ENCODE results near the gene CIC.

The CIC gene

GRCh38 chr19:42301646-42302203 is 32.7 kb downstream of the CIC start, which contains the start of gene PRR19:
Gene PRR19, plus strand, starts transcription at chr19:42302132. Its CDS starts 7,453 bp downstream, at chr19:42309585.
- H2AFZ ChIP-seq (ENCODE audit: low read depth, low read length), result peak within 1 kb of the TSS; percentile 88
- no peaks in the 10 kb centered on the region for H4K20me1 ChIP-seq (ENCODE audit: insufficient read depth, low read length)
- peak within 1 kb of the TSS; percentile 87 for H3K9ac ChIP-seq (ENCODE audit: low read length)
- no peaks in the 10 kb centered on the region for H3K9me3 ChIP-seq (ENCODE audit: insufficient read depth, low read length)
- H3K27me3 ChIP-seq (ENCODE audit: low read depth, low read length), result no peaks in the 10 kb centered on the region
- peaks cover 17% of the 10 kb centered on the region for H3K4me1 ChIP-seq (ENCODE audit: low read length)
- H3K36me3 ChIP-seq (replicated peaks; ENCODE audit: low read depth, low read length), result peaks cover 6% of the 10 kb centered on the region
- peaks cover 7% of the 10 kb centered on the region for H3K79me2 ChIP-seq (ENCODE audit: low read length)
- peak within 1 kb of the TSS; percentile 59 for H3K27ac ChIP-seq (ENCODE audit: low read length)
- peak within 1 kb of the TSS; percentile 96 for H3K4me2 ChIP-seq (ENCODE audit: low read length)
- TF ChIP-seq CTCF (IDR thresholded peaks at IDR 0.05; ENCODE audit: low read depth, low read length) (no peak), EZH2phosphoT487 (IDR thresholded peaks at IDR 0.05; ENCODE audit: low read depth) (no peak)
- H3K4me3 ChIP-seq (ENCODE audit: low read length), result peak within 1 kb of the TSS; percentile 98

- Histone ChIP-seq H3K27ac (ENCODE audit: low read length) (peak overlapping the region; percentile 54), H3K79me2 (ENCODE audit: low read length) (peaks cover 7% of the 10 kb centered on the region), H2AFZ (ENCODE audit: low read depth, low read length) (peak overlapping the region; percentile 88), H3K36me3 (replicated peaks; ENCODE audit: low read depth, low read length) (peaks cover 6% of the 10 kb centered on the region), H3K4me1 (ENCODE audit: low read length) (peaks cover 17% of the 10 kb centered on the region), H3K4me3 (ENCODE audit: low read length) (peak overlapping the region; percentile 98), H3K9me3 (ENCODE audit: insufficient read depth, low read length) (no peaks in the 10 kb centered on the region), H4K20me1 (ENCODE audit: insufficient read depth, low read length) (no peaks in the 10 kb centered on the region), H3K27me3 (ENCODE audit: low read depth, low read length) (no peaks in the 10 kb centered on the region), H3K9ac (ENCODE audit: low read length) (peak overlapping the region; percentile 87), H3K4me2 (ENCODE audit: low read length) (peak overlapping the region; percentile 96)
- TF ChIP-seq CTCF (IDR thresholded peaks at IDR 0.05; ENCODE audit: low read depth, low read length), result no peak
- no peak for TF ChIP-seq EZH2phosphoT487 (IDR thresholded peaks at IDR 0.05; ENCODE audit: low read depth)
These were observed 34.0 kb downstream of the CIC start for GRCh38 chr19:42303101-42303464.

GRCh38 chr19:42303876-42304275 is 34.8 kb downstream of the CIC start:
- Histone ChIP-seq H3K4me2 (ENCODE audit: low read length) (no peak overlapping the region), H3K9me3 (ENCODE audit: insufficient read depth, low read length) (no peaks in the 10 kb centered on the region), H3K79me2 (ENCODE audit: low read length) (peaks cover 7% of the 10 kb centered on the region), H3K4me3 (ENCODE audit: low read length) (no peak overlapping the region), H4K20me1 (ENCODE audit: insufficient read depth, low read length) (no peaks in the 10 kb centered on the region), H3K4me1 (ENCODE audit: low read length) (peaks cover 17% of the 10 kb centered on the region), H3K27me3 (ENCODE audit: low read depth, low read length) (no peaks in the 10 kb centered on the region), H2AFZ (ENCODE audit: low read depth, low read length) (peak overlapping the region; percentile 88), H3K36me3 (replicated peaks; ENCODE audit: low read depth, low read length) (peaks cover 6% of the 10 kb centered on the region), H3K9ac (ENCODE audit: low read length) (no peak overlapping the region), H3K27ac (ENCODE audit: low read length) (no peak overlapping the region)
- TF ChIP-seq CTCF (IDR thresholded peaks at IDR 0.05; ENCODE audit: low read depth, low read length) (no peak), EZH2phosphoT487 (IDR thresholded peaks at IDR 0.05; ENCODE audit: low read depth) (no peak)

- H2AFZ ChIP-seq (ENCODE audit: low read depth, low read length), result no peak overlapping the region
- H3K4me3 ChIP-seq (ENCODE audit: low read length), result no peak overlapping the region
- no peak overlapping the region for H3K9ac ChIP-seq (ENCODE audit: low read length)
- H3K9me3 ChIP-seq (ENCODE audit: insufficient read depth, low read length), result no peaks in the 10 kb centered on the region
- H3K79me2 ChIP-seq (ENCODE audit: low read length), result peaks cover 6% of the 10 kb centered on the region
- no peaks in the 10 kb centered on the region for H3K27me3 ChIP-seq (ENCODE audit: low read depth, low read length)
- no peak overlapping the region for H3K4me2 ChIP-seq (ENCODE audit: low read length)
- H4K20me1 ChIP-seq (ENCODE audit: insufficient read depth, low read length), result no peaks in the 10 kb centered on the region
- H3K36me3 ChIP-seq (replicated peaks; ENCODE audit: low read depth, low read length), result no peaks in the 10 kb centered on the region
- no peak overlapping the region for H3K27ac ChIP-seq (ENCODE audit: low read length)
- no peak for TF ChIP-seq EZH2phosphoT487 (IDR thresholded peaks at IDR 0.05; ENCODE audit: low read depth)
- TF ChIP-seq CTCF (IDR thresholded peaks at IDR 0.05; ENCODE audit: low read depth, low read length), result no peak
- peaks cover 13% of the 10 kb centered on the region for H3K4me1 ChIP-seq (ENCODE audit: low read length)
These were observed 37.6 kb downstream of the CIC start for GRCh38 chr19:42306646-42307045.

Measured in OCI-LY3 (cell line).